ENCODE results near the gene HS6ST2.

HS6ST2 gene

DNA sequence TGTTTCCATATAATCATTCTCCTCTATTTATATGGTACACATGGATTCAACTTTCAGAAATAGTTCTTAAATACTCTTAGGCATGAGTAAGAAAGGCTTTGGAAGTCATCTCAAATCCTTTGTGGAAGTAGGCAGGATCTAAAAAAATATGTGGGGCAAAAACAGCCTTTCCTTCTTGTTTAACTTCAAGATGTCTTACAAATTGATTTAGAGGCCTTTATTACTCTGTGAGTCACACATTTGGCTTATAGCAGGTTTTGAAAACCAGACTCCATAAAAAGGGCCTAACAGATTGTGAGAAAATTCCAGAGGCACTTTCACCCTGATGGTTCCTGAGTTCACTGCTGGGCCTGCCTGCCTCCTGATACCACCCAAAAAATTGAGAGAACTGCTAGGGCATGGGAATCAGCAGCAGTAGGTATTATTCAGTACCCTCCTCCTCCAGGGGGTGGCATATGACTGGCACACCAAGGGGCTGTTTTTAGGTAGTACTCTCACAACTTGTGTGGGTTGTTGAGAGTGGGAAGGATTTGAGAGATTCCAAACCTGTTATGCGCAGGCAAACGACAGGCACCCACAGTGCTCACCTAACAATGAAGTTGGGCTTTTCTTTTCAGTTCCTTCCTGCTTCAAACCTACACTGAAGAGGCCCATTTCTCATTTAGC is 306.9 kb downstream of the HS6ST2 start:
- Histone ChIP-seq H3K27me3 (ENCODE audit: insufficient read depth, low read length) (no peaks in the 10 kb centered on the region), H3K4me1 (ENCODE audit: control insufficient read depth, insufficient read depth, low read length, unreplicated experiment) (no peaks in the 10 kb centered on the region), H3K4me3 (ENCODE audit: low read depth, low read length) (no peak overlapping the region), H2AFZ (ENCODE audit: low read length, unreplicated experiment) (no peak overlapping the region), H3K79me2 (ENCODE audit: control insufficient read depth, insufficient read depth, low read length, unreplicated experiment) (no peaks in the 10 kb centered on the region), H3K27ac (ENCODE audit: low read depth, low read length) (no peak overlapping the region), H3K36me3 (ENCODE audit: insufficient read depth, low read length) (no peaks in the 10 kb centered on the region)

DNA sequence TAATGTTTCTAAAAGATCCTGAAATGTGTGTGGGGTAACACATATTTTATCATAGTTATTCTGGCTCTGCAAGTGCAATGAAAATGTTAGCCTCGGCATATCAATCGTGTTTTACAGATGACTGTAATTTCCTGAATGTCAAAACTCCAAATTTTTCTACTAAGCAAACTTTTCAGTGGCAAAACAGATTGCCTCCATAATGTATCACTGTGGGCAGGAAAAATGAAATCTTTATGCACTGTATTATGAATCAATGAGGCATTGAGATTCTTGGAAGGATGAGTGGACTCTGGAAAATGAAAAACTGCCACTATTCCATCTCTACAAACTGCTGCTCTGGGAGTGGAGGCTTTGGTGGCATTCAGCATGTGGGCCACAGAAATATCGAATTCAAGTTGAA is 309.5 kb downstream of the HS6ST2 start:
- Histone ChIP-seq H2AFZ (ENCODE audit: low read length, unreplicated experiment) (no peak overlapping the region), H3K27me3 (ENCODE audit: insufficient read depth, low read length) (0 out of 2 replicates have a peak, but pooled peaks cover under 1% of the 10 kb centered on the region)

DNA sequence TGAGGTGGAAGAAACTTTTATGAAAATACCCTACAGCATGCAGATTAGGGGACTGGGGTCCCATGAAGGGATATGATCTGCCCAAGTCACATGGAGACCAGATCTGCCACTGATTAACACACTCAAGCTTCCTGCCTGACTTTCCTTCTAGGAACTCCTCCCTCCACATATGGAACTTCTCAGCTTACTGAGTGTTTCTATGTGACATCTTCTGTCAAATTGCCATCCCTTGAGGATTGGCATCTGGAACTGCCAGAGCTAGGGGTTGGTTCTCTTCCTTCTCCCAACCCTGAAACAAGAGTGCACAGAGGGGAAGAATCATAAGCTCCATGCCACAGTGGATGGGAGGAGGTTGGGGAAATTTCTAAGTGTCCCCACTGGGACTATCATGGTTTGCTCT is 319.0 kb downstream of the HS6ST2 start:
- no peak overlapping the region for H3K4me3 ChIP-seq (ENCODE audit: low read depth, low read length)
- peaks cover 7% of the 10 kb centered on the region for H3K27me3 ChIP-seq (ENCODE audit: insufficient read depth, low read length)
- no peaks in the 10 kb centered on the region for H3K36me3 ChIP-seq (ENCODE audit: insufficient read depth, low read length)
- no peak overlapping the region for H3K27ac ChIP-seq (ENCODE audit: low read depth, low read length)
- H3K4me1 ChIP-seq (ENCODE audit: control insufficient read depth, insufficient read depth, low read length, unreplicated experiment): no peaks in the 10 kb centered on the region
- no peaks in the 10 kb centered on the region for H3K79me2 ChIP-seq (ENCODE audit: control insufficient read depth, insufficient read depth, low read length, unreplicated experiment)
- H2AFZ ChIP-seq (ENCODE audit: low read length, unreplicated experiment): no peak overlapping the region

More for the DNA sequence above, 309.5 kb downstream of the HS6ST2 start:
- Histone ChIP-seq H3K4me3 (ENCODE audit: low read depth, low read length) (no peak overlapping the region), H3K27ac (ENCODE audit: low read depth, low read length) (no peak overlapping the region), H3K36me3 (ENCODE audit: insufficient read depth, low read length) (no peaks in the 10 kb centered on the region), H3K79me2 (ENCODE audit: control insufficient read depth, insufficient read depth, low read length, unreplicated experiment) (no peaks in the 10 kb centered on the region), H3K4me1 (ENCODE audit: control insufficient read depth, insufficient read depth, low read length, unreplicated experiment) (no peaks in the 10 kb centered on the region)

DNA sequence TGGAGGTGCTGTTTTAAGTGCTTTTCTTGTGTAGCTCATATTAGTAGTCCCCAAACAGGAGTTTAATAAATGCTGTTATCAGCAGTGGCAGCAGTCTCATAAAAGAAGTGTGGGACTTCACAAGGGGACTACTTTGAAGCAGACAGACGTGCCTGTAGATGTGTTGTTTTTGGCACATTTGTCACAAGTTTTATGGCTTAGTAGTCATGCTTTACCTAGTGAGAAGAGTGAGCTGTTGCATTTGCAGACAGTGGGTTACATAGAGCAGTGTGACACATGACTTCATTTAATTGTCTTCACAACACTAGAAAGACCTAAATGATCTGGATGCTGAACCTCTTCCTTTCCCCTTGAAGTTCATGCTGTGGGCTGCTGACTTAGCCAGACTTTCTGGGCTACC is 320.1 kb downstream of the HS6ST2 start:
- H3K4me3 ChIP-seq (ENCODE audit: low read depth, low read length): no peak overlapping the region
- H3K79me2 ChIP-seq (ENCODE audit: control insufficient read depth, insufficient read depth, low read length, unreplicated experiment): no peaks in the 10 kb centered on the region
- H2AFZ ChIP-seq (ENCODE audit: low read length, unreplicated experiment): no peak overlapping the region
- H3K27me3 ChIP-seq (ENCODE audit: insufficient read depth, low read length): peaks cover under 1% of the 10 kb centered on the region; the same call in 1 of the 2 replicates
- no peak overlapping the region for H3K27ac ChIP-seq (ENCODE audit: low read depth, low read length)
- H3K4me1 ChIP-seq (ENCODE audit: control insufficient read depth, insufficient read depth, low read length, unreplicated experiment): no peaks in the 10 kb centered on the region
- H3K36me3 ChIP-seq (ENCODE audit: insufficient read depth, low read length): no peaks in the 10 kb centered on the region

DNA sequence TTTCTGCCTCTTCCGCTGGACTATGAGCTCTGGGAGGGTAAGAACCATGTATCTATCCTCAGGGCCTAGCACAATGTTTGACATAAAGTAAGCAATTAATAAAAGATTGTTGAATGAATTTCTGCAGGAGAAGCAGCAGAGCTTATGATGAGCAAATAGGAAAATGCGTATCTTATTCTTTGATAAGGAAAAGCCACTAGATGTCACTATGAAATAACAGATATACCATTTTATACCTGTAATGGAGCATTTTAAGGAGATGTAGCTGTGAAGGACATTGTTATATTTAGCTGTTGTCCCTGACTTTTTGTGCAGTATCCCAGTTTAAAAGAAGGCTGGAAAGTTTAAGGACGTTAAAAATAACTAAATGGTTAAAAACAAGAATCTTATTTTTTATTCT is 322.3 kb downstream of the HS6ST2 start:
- Histone ChIP-seq H3K79me2 (ENCODE audit: control insufficient read depth, insufficient read depth, low read length, unreplicated experiment) (no peaks in the 10 kb centered on the region), H3K27ac (ENCODE audit: low read depth, low read length) (no peak overlapping the region), H2AFZ (ENCODE audit: low read length, unreplicated experiment) (no peak overlapping the region), H3K4me3 (ENCODE audit: low read depth, low read length) (no peak overlapping the region), H3K36me3 (ENCODE audit: insufficient read depth, low read length) (no peaks in the 10 kb centered on the region), H3K27me3 (ENCODE audit: insufficient read depth, low read length) (no peaks in the 10 kb centered on the region), H3K4me1 (ENCODE audit: control insufficient read depth, insufficient read depth, low read length, unreplicated experiment) (no peaks in the 10 kb centered on the region)

DNA sequence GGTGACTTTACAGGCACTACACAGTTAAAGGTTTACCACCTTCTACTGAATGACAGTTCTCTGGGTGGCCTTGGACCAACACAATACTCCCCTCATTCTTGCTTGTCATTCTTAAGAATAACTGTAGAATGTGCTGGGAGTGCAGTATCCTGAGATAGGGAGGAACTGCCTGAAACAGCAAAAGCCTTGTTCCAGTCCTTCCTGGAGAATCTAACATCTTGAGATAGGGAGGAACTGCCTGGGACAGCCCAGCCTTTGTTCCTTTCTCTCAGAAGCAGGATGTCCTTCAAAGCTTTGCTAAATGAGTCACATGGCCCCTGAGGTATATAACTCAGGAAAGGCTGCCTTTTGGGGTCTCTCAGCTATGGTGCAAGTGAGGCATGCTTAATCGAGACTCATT is 323.9 kb downstream of the HS6ST2 start:
- no peaks in the 10 kb centered on the region for H3K27me3 ChIP-seq (ENCODE audit: insufficient read depth, low read length)
- no peak overlapping the region for H3K4me3 ChIP-seq (ENCODE audit: low read depth, low read length)
- H3K36me3 ChIP-seq (ENCODE audit: insufficient read depth, low read length): no peaks in the 10 kb centered on the region
- no peaks in the 10 kb centered on the region for H3K79me2 ChIP-seq (ENCODE audit: control insufficient read depth, insufficient read depth, low read length, unreplicated experiment)
- no peak overlapping the region for H2AFZ ChIP-seq (ENCODE audit: low read length, unreplicated experiment)
- no peak overlapping the region for H3K27ac ChIP-seq (ENCODE audit: low read depth, low read length)
- H3K4me1 ChIP-seq (ENCODE audit: control insufficient read depth, insufficient read depth, low read length, unreplicated experiment): no peaks in the 10 kb centered on the region

DNA sequence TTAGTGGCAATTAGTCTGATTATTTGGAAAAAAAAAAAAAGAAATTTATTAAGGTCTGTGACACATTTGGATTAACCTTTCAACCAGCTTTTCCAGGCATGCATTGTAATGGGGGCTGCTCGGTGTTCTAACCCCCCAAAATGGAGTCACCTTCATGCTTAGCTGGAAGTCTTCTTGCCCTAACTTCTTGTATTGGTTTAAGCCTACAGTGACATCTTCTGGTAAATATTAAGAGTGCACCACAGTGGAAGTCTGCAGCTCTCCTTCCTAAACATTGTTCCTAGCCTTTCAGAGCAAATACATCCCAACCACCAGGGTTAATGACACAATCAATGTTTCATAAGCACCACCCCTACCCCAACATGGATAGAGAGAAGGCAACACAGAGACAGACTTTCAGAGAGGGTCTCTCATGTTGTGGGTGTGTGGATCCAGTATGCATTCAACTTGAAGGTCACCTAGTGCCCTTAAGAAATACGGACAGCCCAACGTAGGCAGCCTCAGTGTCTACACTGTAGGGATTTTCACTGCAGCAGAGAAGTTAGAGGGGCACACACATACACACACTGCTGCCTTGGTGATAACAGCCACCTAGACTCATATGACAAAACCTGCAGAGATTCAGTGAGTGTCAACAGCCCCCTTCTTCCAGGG is 326.7 kb downstream of the HS6ST2 start:
- Histone ChIP-seq H3K4me1 (ENCODE audit: control insufficient read depth, insufficient read depth, low read length, unreplicated experiment) (no peaks in the 10 kb centered on the region), H2AFZ (ENCODE audit: low read length, unreplicated experiment) (no peak overlapping the region), H3K79me2 (ENCODE audit: control insufficient read depth, insufficient read depth, low read length, unreplicated experiment) (no peaks in the 10 kb centered on the region), H3K27me3 (ENCODE audit: insufficient read depth, low read length) (no peaks in the 10 kb centered on the region), H3K36me3 (ENCODE audit: insufficient read depth, low read length) (no peaks in the 10 kb centered on the region), H3K27ac (ENCODE audit: low read depth, low read length) (no peak overlapping the region), H3K4me3 (ENCODE audit: low read depth, low read length) (no peak overlapping the region)

DNA sequence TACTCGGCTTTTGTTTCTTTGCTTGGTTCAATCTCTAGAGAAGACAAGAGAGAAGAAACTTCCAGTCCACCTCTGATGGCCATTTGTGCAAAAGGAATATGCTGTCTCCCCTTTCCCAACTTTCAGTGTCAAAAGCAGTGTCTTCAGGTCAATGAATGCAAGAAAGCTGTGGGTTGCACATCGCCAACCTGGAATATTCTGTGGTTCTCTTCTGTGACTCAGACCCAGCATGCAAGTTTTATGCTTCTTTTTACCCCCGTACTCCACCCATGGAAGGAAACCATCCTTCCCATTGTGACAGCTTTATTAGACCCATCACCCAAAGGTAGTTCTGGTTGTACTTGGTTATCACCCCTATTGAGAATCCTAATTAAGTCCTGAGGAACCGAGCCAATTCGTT is 334.0 kb downstream of the HS6ST2 start:
- Histone ChIP-seq H3K4me3 (ENCODE audit: low read depth, low read length) (no peak overlapping the region), H2AFZ (ENCODE audit: low read length, unreplicated experiment) (no peak overlapping the region), H3K79me2 (ENCODE audit: control insufficient read depth, insufficient read depth, low read length, unreplicated experiment) (no peaks in the 10 kb centered on the region), H3K36me3 (ENCODE audit: insufficient read depth, low read length) (no peaks in the 10 kb centered on the region), H3K4me1 (ENCODE audit: control insufficient read depth, insufficient read depth, low read length, unreplicated experiment) (peaks cover 5% of the 10 kb centered on the region), H3K27ac (ENCODE audit: low read depth, low read length) (no peak overlapping the region), H3K27me3 (ENCODE audit: insufficient read depth, low read length) (no peaks in the 10 kb centered on the region)

DNA sequence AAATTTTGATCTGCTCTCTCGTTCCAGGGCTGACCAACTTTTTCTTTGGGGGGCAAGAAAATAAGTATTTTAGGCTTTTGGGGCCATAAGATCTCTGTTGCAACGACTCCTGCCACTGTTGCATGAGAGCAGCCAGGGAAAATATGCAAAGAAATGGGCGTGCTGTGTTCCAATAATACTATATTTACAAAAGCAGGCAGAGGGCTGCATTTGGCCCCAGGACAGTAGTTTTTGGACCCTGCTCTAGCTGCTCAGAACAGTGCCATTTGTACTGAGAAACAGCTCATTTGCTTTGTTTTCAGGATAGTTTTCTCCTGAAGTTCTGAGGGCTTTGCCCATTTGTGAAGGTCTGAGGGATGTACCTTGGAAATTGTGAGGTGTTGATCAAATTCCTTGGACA is 334.5 kb downstream of the HS6ST2 start:
- H3K27me3 ChIP-seq (ENCODE audit: insufficient read depth, low read length): no peaks in the 10 kb centered on the region
- H2AFZ ChIP-seq (ENCODE audit: low read length, unreplicated experiment): no peak overlapping the region
- no peaks in the 10 kb centered on the region for H3K36me3 ChIP-seq (ENCODE audit: insufficient read depth, low read length)
- H3K4me1 ChIP-seq (ENCODE audit: control insufficient read depth, insufficient read depth, low read length, unreplicated experiment): peaks cover 5% of the 10 kb centered on the region
- no peaks in the 10 kb centered on the region for H3K79me2 ChIP-seq (ENCODE audit: control insufficient read depth, insufficient read depth, low read length, unreplicated experiment)
- H3K4me3 ChIP-seq (ENCODE audit: low read depth, low read length): no peak overlapping the region
- no peak overlapping the region for H3K27ac ChIP-seq (ENCODE audit: low read depth, low read length)

DNA sequence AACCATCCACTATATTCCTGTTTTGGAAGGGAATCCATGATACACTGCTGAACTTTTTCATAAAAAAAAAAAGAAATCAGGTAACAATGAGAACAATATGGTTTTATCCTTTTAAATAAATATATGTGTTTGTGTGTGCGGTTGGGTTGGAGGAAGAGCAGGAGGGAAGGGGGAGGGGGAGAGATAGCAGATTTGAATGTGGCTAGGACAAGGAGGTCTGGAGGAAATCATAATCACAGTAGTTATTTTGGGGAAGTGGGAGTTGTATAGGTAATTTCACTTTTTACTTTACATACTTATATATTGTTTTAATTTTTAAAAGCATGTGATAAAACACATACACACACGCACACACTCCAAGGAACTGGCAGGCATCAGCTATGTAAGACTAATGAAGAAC is 335.1 kb downstream of the HS6ST2 start:
- Histone ChIP-seq H2AFZ (ENCODE audit: low read length, unreplicated experiment) (no peak overlapping the region), H3K79me2 (ENCODE audit: control insufficient read depth, insufficient read depth, low read length, unreplicated experiment) (no peaks in the 10 kb centered on the region), H3K27me3 (ENCODE audit: insufficient read depth, low read length) (no peaks in the 10 kb centered on the region), H3K4me1 (ENCODE audit: control insufficient read depth, insufficient read depth, low read length, unreplicated experiment) (peaks cover 5% of the 10 kb centered on the region), H3K36me3 (ENCODE audit: insufficient read depth, low read length) (no peaks in the 10 kb centered on the region), H3K27ac (ENCODE audit: low read depth, low read length) (no peak overlapping the region), H3K4me3 (ENCODE audit: low read depth, low read length) (no peak overlapping the region)

DNA sequence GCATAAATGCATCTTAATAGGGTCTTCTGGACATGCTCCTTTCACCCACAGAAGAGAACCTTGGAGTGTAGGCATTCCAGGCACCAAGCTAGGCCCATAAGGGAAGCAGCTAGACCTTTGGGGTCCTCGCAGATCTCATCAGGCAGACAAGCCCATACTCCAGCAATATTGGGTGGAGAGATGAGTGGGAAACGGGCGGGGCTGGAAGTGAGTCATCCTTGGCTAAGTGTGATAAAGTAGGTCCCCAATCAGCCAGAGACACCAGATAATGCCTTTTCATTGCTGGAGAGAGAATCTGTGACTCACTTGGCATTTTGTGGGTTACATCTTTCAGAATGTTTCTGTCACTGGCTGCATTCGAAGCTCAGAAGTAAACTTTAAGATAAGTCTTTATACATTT is 336.3 kb downstream of the HS6ST2 start:
- H3K4me3 ChIP-seq (ENCODE audit: low read depth, low read length): no peak overlapping the region
- H3K4me1 ChIP-seq (ENCODE audit: control insufficient read depth, insufficient read depth, low read length, unreplicated experiment): peaks cover 5% of the 10 kb centered on the region
- no peaks in the 10 kb centered on the region for H3K36me3 ChIP-seq (ENCODE audit: insufficient read depth, low read length)
- H2AFZ ChIP-seq (ENCODE audit: low read length, unreplicated experiment): no peak overlapping the region
- H3K27ac ChIP-seq (ENCODE audit: low read depth, low read length): no peak overlapping the region
- H3K79me2 ChIP-seq (ENCODE audit: control insufficient read depth, insufficient read depth, low read length, unreplicated experiment): no peaks in the 10 kb centered on the region
- no peaks in the 10 kb centered on the region for H3K27me3 ChIP-seq (ENCODE audit: insufficient read depth, low read length)

Data from ACC112 (cell line).